OCI-LY7 (cell line): Measurements from ENCODE around the gene OXCT1. TPM values are rescaled to one million over a fixed set of nuclear protein-coding genes. Genes with fewer than 3 reads are reported as not detected.

Experiments used
- BruUV-seq: library from RNA; stranded (reverse); fragments of 400-500 nt; replicated peaks from 2 replicates; lab custom pipeline; 2021; lab: Mats Ljungman, UMichigan
- CTCF ChIA-PET: fragments of 300-600 bp; sonication (Branson Sonifier 250); formaldehyde crosslinking; loops from one replicate; lab custom pipeline; 2022; ENCODE audit warnings: antibody characterized with exemption; ENCODE audit not compliant: unreplicated experiment; lab: Charles Lee
- POLR2A ChIA-PET: fragments of 300-600 bp; sonication (Branson Sonifier 250); formaldehyde crosslinking; loops from one replicate; lab custom pipeline; 2022; ENCODE audit warnings: antibody characterized with exemption; lab: Charles Lee
- DNase-seq: peaks from one replicate; pipeline ENCODE4 v3.0.0-alpha.2; 2015; ENCODE audit warnings: low spot score
- H2AFZ ChIP-seq: fragments of 200-600 bp; sonication (generic), shearing (Covaris generic); 2 replicates; pipeline ENCODE4 v1.6.1; 2014; ENCODE audit warnings: mild to moderate bottlenecking, antibody characterized with exemption, low read length, moderate library complexity
- H3K27ac ChIP-seq: fragments of 200-600 bp; sonication (generic); 2 replicates; pipeline ENCODE4 v1.5.1; 2014; ENCODE audit warnings: mixed run types, low read depth, mild to moderate bottlenecking, moderate library complexity, low read length, inconsistent platforms; ENCODE audit not compliant: poor library complexity, severe bottlenecking
- H3K36me3 ChIP-seq: fragments of 200-600 bp; sonication (generic); 2 replicates; pipeline ENCODE4 v1.6.1; 2014; ENCODE audit warnings: mild to moderate bottlenecking, antibody characterized with exemption, low read length, moderate library complexity, mixed read lengths; ENCODE audit not compliant: insufficient read depth
- H3K4me1 ChIP-seq: fragments of 200-600 bp; sonication (generic); 2 replicates; pipeline ENCODE4 v1.5.1; 2014; ENCODE audit warnings: mild to moderate bottlenecking, low read length; ENCODE audit not compliant: insufficient read depth, poor library complexity, severe bottlenecking
- H3K4me2 ChIP-seq: fragments of 200-600 bp; sonication (generic); 2 replicates; pipeline ENCODE4 v1.6.1; 2014; ENCODE audit warnings: mild to moderate bottlenecking, low read length
- H3K4me3 ChIP-seq: fragments of 200-600 bp; sonication (generic); 2 replicates; pipeline ENCODE4 v1.5.1; 2014; ENCODE audit warnings: mild to moderate bottlenecking, low read depth, low read length; ENCODE audit not compliant: poor library complexity, severe bottlenecking
- H3K79me2 ChIP-seq: fragments of 200-600 bp; sonication (generic); 2 replicates; pipeline ENCODE4 v1.6.1; 2016; ENCODE audit warnings: low read depth, mild to moderate bottlenecking, low read length, moderate library complexity, mixed read lengths; ENCODE audit not compliant: insufficient read depth
- H3K9me2 ChIP-seq: fragments of 200-600 bp; sonication (generic); 2 replicates; pipeline ENCODE4 v1.6.1; 2016; ENCODE audit warnings: mild to moderate bottlenecking, low read length, mixed read lengths; ENCODE audit not compliant: insufficient read depth
- H3K9me3 ChIP-seq: fragments of 200-600 bp; sonication (generic); 2 replicates; pipeline ENCODE4 v1.6.1; 2014; ENCODE audit warnings: mild to moderate bottlenecking, mixed run types, low read length, mixed read lengths
- H4K20me1 ChIP-seq: fragments of 200-600 bp; sonication (generic); 2 replicates; pipeline ENCODE4 v1.6.1; 2014; ENCODE audit warnings: mild to moderate bottlenecking, antibody characterized with exemption, low read length, moderate library complexity, mixed read lengths; ENCODE audit not compliant: insufficient read depth
- EZH2phosphoT487 ChIP-seq: fragments of 200-600 bp; sonication (generic); IDR thresholded peaks from 2 replicates; pipeline ENCODE4 v1.6.1; 2018; ENCODE audit warnings: low read depth, borderline replicate concordance, mild to moderate bottlenecking, mixed run types, antibody characterized with exemption, low read length, moderate library complexity, mixed read lengths
- intact Hi-C: fragments of 100-400 bp; cut with micrococcal nuclease; formaldehyde crosslinking; loops from one replicate; pipeline ENCODE4 v1.10.0; 2022; ENCODE audit not compliant: unreplicated experiment
- total RNA-seq, 2 experiments: library from RNA; depleted of rRNA in 1 of 2; stranded (reverse); fragments of >200 nt in 1 of 2; shearing (Covaris generic) in 1 of 2; gene quantifications; 2 replicates each; pipeline ENCODE4 v1.2.3, GENCODE V29; 2014 to 2022
- TF ChIP-seq, protein P1 (sequence below): fragments of 200-600 bp; sonication (generic); conservative IDR thresholded peaks from 2 replicates; pipeline ENCODE4 v1.5.1; 2014; ENCODE audit warnings: mild to moderate bottlenecking, antibody characterized with exemption, low read length, moderate library complexity, mixed read lengths

The OXCT1 gene
- total RNA-seq, 2 experiments from 2014 or later, result 27.0 to 43.4 TPM

DNA sequence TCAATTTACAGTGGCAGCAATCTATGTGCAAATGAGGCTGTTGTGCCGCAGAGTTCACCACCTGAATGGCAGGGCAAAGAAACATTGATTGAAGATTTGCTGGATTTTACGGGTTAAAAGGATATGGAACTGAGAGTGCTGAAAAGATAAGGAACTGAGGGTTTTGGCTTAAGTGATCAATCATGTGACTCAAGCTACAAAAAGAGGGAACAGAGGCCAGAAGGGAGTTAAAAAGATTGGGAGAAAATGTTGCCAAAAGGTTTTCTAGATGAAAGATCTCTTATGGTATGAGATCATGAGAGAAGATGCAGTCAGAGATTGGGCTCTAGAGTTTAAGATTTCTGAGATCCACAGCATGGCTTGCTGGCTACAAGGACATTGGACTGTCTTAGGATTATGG lies 26.0 kb upstream of the OXCT1 start:
- no TSS peak for BruUV-seq
- ChIA-PET CTCF (no interaction called here), POLR2A (interaction anchor here (0.9 kb wide), 1 partner anchor 13 kb away, joined by 3 read pairs; no protein-coding TSS in a partner anchor)
- DNase-seq, result no peak
- intact Hi-C loops, result no loop called here
- H3K9me2 ChIP-seq, result no peaks in the 10 kb centered on the region
- no peaks in the 10 kb centered on the region for H4K20me1 ChIP-seq
- H3K4me2 ChIP-seq, result no peak overlapping the region
- no peaks in the 10 kb centered on the region for H3K4me1 ChIP-seq
- H3K9me3 ChIP-seq, result no peaks in the 10 kb centered on the region
- H3K79me2 ChIP-seq, result no peaks in the 10 kb centered on the region
- H3K36me3 ChIP-seq, result no peaks in the 10 kb centered on the region
- H3K4me3 ChIP-seq, result no peak overlapping the region
- no peak overlapping the region for H3K27ac ChIP-seq
- TF ChIP-seq EZH2phosphoT487, result no peak
- TF ChIP-seq, protein P1, sequence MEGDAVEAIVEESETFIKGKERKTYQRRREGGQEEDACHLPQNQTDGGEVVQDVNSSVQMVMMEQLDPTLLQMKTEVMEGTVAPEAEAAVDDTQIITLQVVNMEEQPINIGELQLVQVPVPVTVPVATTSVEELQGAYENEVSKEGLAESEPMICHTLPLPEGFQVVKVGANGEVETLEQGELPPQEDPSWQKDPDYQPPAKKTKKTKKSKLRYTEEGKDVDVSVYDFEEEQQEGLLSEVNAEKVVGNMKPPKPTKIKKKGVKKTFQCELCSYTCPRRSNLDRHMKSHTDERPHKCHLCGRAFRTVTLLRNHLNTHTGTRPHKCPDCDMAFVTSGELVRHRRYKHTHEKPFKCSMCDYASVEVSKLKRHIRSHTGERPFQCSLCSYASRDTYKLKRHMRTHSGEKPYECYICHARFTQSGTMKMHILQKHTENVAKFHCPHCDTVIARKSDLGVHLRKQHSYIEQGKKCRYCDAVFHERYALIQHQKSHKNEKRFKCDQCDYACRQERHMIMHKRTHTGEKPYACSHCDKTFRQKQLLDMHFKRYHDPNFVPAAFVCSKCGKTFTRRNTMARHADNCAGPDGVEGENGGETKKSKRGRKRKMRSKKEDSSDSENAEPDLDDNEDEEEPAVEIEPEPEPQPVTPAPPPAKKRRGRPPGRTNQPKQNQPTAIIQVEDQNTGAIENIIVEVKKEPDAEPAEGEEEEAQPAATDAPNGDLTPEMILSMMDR, result no peak
- no peak overlapping the region for H2AFZ ChIP-seq

GRCh38 chr5:41893074-41893851 lies 23.0 kb upstream of the OXCT1 start:
- no peak overlapping the region for H2AFZ ChIP-seq
- H3K4me1 ChIP-seq, result no peaks in the 10 kb centered on the region
- CTCF ChIA-PET, result no interaction called here
- BruUV-seq, result no TSS peak
- no peak for DNase-seq
- no peaks in the 10 kb centered on the region for H4K20me1 ChIP-seq
- no peaks in the 10 kb centered on the region for H3K9me3 ChIP-seq
- no peaks in the 10 kb centered on the region for H3K79me2 ChIP-seq
- TF ChIP-seq, protein P1, result no peak
- TF ChIP-seq EZH2phosphoT487, result no peak
- no peak overlapping the region for H3K4me2 ChIP-seq
- H3K4me3 ChIP-seq, result no peak overlapping the region
- H3K9me2 ChIP-seq, result no peaks in the 10 kb centered on the region
- intact Hi-C loops, result no loop called here
- H3K36me3 ChIP-seq, result no peaks in the 10 kb centered on the region
- H3K27ac ChIP-seq, result no peak overlapping the region
- POLR2A ChIA-PET, result interaction anchor here (1.3 kb wide), 1 partner anchor 16 kb away, joined by 3 read pairs; no protein-coding TSS in a partner anchor

DNA sequence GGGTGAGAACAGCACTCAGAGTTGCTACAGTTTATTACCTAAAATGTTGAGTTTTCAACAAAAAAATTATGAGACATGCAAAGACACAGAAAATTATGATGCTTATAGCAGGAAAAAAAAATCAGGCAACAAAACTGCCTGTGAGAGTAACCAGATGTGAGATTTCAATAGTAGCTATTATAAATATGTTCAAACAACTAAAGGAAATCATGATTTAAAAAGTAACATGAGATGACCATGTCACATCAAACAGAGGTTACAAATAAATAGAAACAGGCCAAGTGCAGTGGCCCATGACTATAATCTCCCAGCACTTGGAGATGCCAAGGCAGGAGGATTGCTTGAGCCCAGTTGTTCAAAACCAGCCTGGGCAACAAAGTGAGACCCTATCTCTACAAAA lies 21.8 kb upstream of the OXCT1 start:
- intact Hi-C loops, result no loop called here
- Histone ChIP-seq H3K27ac (no peak overlapping the region), H3K4me3 (no peak overlapping the region), H3K9me3 (peaks cover 4% of the 10 kb centered on the region; the same call in 1 of the 2 replicates), H3K36me3 (no peaks in the 10 kb centered on the region), H4K20me1 (no peaks in the 10 kb centered on the region), H2AFZ (no peak overlapping the region), H3K4me1 (no peaks in the 10 kb centered on the region), H3K79me2 (no peaks in the 10 kb centered on the region), H3K4me2 (no peak overlapping the region), H3K9me2 (no peaks in the 10 kb centered on the region)
- ChIA-PET CTCF (no interaction called here), POLR2A (interaction anchor here (1.3 kb wide), 1 partner anchor 21 kb away, joined by 3 read pairs; no protein-coding TSS in a partner anchor)
- no TSS peak for BruUV-seq
- no peak for DNase-seq
- TF ChIP-seq, protein P1, result no peak
- no peak for TF ChIP-seq EZH2phosphoT487
